Mesenchymal stem cell (in vitro differentiated cells and primary cell): ENCODE data around the gene MET.
A peak's percentile ranks its signal among the peaks of the same experiment; 100 is the strongest.

Experiments used
- DNase-seq: peaks from one replicate; pipeline ENCODE4 v3.0.0-alpha.2; 2013
- H2AFZ ChIP-seq: one replicate; pipeline ENCODE4 v1.6.1; 2013; ENCODE audit warnings: low read depth, mild to moderate bottlenecking, control low read depth, inconsistent platforms, low read length, moderate library complexity
- H2AK5ac ChIP-seq: 2 replicates; pipeline ENCODE4 v1.6.1; 2013; ENCODE audit warnings: low read length, moderate library complexity, mild to moderate bottlenecking, inconsistent platforms; ENCODE audit not compliant: severe bottlenecking
- H2BK120ac ChIP-seq: one replicate; pipeline ENCODE4 v1.6.1; 2013; ENCODE audit warnings: low read depth, mild to moderate bottlenecking, inconsistent platforms, low read length, moderate library complexity
- H2BK12ac ChIP-seq, 2 experiments: one replicate each; pipeline ENCODE4 v1.6.1; 2013; ENCODE audit warnings: inconsistent platforms in 2 of 2, low read length in 2 of 2, mild to moderate bottlenecking in 2 of 2, moderate library complexity in 2 of 2, control low read depth in 1 of 2
- H2BK15ac ChIP-seq: one replicate; pipeline ENCODE4 v1.6.1; 2013; ENCODE audit warnings: mild to moderate bottlenecking, low read depth, inconsistent platforms; ENCODE audit not compliant: poor library complexity, severe bottlenecking
- H2BK5ac ChIP-seq: 2 replicates; pipeline ENCODE4 v1.6.1; 2013; ENCODE audit warnings: low read depth, mild to moderate bottlenecking, low read length, control low read depth, inconsistent platforms; ENCODE audit not compliant: poor library complexity, severe bottlenecking
- H3K14ac ChIP-seq, 2 experiments: one replicate each; pipeline ENCODE4 v1.6.1; 2013; ENCODE audit warnings: inconsistent platforms in 2 of 2, low read length in 2 of 2, control low read depth in 1 of 2, mild to moderate bottlenecking in 1 of 2, moderate library complexity in 1 of 2
- H3K18ac ChIP-seq, 2 experiments: one replicate each; pipeline ENCODE4 v1.6.1; 2013; ENCODE audit warnings: inconsistent platforms in 2 of 2, low read length in 2 of 2, control low read depth in 1 of 2, low read depth in 1 of 2, mild to moderate bottlenecking in 1 of 2
- H3K23ac ChIP-seq, 2 experiments: one replicate each; pipeline ENCODE4 v1.6.1; 2013; ENCODE audit warnings: inconsistent platforms in 2 of 2, low read length in 2 of 2, mild to moderate bottlenecking in 2 of 2, moderate library complexity in 2 of 2, control low read depth in 1 of 2
- H3K27ac ChIP-seq: 2 replicates; pipeline ENCODE4 v1.5.1; 2013; ENCODE audit warnings: mild to moderate bottlenecking, moderate library complexity, low read length, control low read depth, inconsistent platforms; ENCODE audit not compliant: poor library complexity, severe bottlenecking
- H3K27me3 ChIP-seq, 2 experiments: 2 replicates each; pipeline versions ENCODE4 v1.6.1 to v1.7.0; 2013; ENCODE audit warnings: low read length in 2 of 2, mild to moderate bottlenecking in 2 of 2, moderate library complexity in 2 of 2, control low read depth in 1 of 2, inconsistent platforms in 1 of 2; ENCODE audit not compliant: control insufficient read depth in 1 of 2, insufficient read depth in 1 of 2
- H3K36me3 ChIP-seq, 2 experiments: 2 replicates each; pipeline versions ENCODE4 v1.6.1 to v1.7.0; 2013; ENCODE audit warnings: low read length in 2 of 2, control low read depth in 1 of 2, inconsistent platforms in 1 of 2, low read depth in 1 of 2, mild to moderate bottlenecking in 1 of 2; ENCODE audit not compliant: insufficient read depth in 2 of 2, control insufficient read depth in 1 of 2
- H3K4ac ChIP-seq, 2 experiments: one replicate each; pipeline ENCODE4 v1.6.1; 2013; ENCODE audit warnings: inconsistent platforms in 2 of 2, low read length in 2 of 2, mild to moderate bottlenecking in 2 of 2, moderate library complexity in 2 of 2, control low read depth in 1 of 2, low read depth in 1 of 2
- H3K4me1 ChIP-seq: 2 replicates; pipeline ENCODE4 v1.6.1; 2013; ENCODE audit warnings: low read depth, low read length, control low read depth; ENCODE audit not compliant: control insufficient read depth, insufficient read depth
- H3K4me2 ChIP-seq: 2 replicates; pipeline ENCODE4 v1.6.1; 2013; ENCODE audit warnings: low read length, mild to moderate bottlenecking, inconsistent platforms; ENCODE audit not compliant: poor library complexity, severe bottlenecking
- H3K4me3 ChIP-seq, 2 experiments: 2 replicates each; pipeline versions ENCODE4 v1.5.1 to v1.7.0; 2013; ENCODE audit warnings: low read length in 2 of 2, mild to moderate bottlenecking in 2 of 2, control low read depth in 1 of 2, low read depth in 1 of 2; ENCODE audit not compliant: insufficient read depth in 1 of 2
- H3K79me1 ChIP-seq: replicated peaks from 2 replicates; pipeline ENCODE4 v1.6.1; 2013; ENCODE audit warnings: mild to moderate bottlenecking, control low read depth, low read length, inconsistent platforms; ENCODE audit not compliant: poor library complexity, severe bottlenecking
- H3K9ac ChIP-seq: 2 replicates; pipeline ENCODE4 v1.7.0; 2013; ENCODE audit warnings: mild to moderate bottlenecking, low read length, moderate library complexity
- H3K9me3 ChIP-seq: 2 replicates; pipeline ENCODE4 v1.7.0; 2013; ENCODE audit warnings: mild to moderate bottlenecking, low read length; ENCODE audit not compliant: control insufficient read depth
- H4K8ac ChIP-seq: one replicate; pipeline ENCODE4 v1.6.1; 2013; ENCODE audit warnings: inconsistent platforms, mild to moderate bottlenecking, low read length, moderate library complexity
- H4K91ac ChIP-seq: one replicate; pipeline ENCODE4 v1.6.1; 2013; ENCODE audit warnings: mild to moderate bottlenecking, low read length, inconsistent platforms
- WGBS: methylation state at CpG from one replicate; pipeline ENCODE4 v1.1.7; 2013; ENCODE audit warnings: mixed read lengths; 5-methylcytosine and 5-hydroxymethylcytosine counted together

Gene MET

GRCh38 chr7:116728413-116728812 lies 56.4 kb downstream of the MET start:
- Histone ChIP-seq H3K36me3 (peaks cover 6 to 8% of the 10 kb centered on the region in 2 experiments), H3K9me3 (no peaks in the 10 kb centered on the region), H3K4me1 (peaks cover 12% of the 10 kb centered on the region), H2AK5ac (no peak overlapping the region), H3K27me3 (no peaks in the 10 kb centered on the region), H4K91ac (no peak overlapping the region), H3K23ac (no peak overlapping the region), H2BK120ac (no peak overlapping the region), H2BK5ac (peak overlapping the region; percentile 69), H3K27ac (no peak overlapping the region), H3K14ac (no peak overlapping the region), H3K4ac (no peak overlapping the region), H3K79me1 (peaks cover 15% of the 10 kb centered on the region), H4K8ac (no peak overlapping the region), H3K4me2 (no peak overlapping the region), H2BK15ac (no peak overlapping the region), H3K9ac (no peak overlapping the region), H3K18ac (no peak overlapping the region), H2AFZ (no peak overlapping the region), H2BK12ac (no peak overlapping the region), H3K4me3 (no peak overlapping the region)
- DNase-seq: no peak
- 93% methylated on average over 1 of the region's 1 CpG for WGBS

DNA sequence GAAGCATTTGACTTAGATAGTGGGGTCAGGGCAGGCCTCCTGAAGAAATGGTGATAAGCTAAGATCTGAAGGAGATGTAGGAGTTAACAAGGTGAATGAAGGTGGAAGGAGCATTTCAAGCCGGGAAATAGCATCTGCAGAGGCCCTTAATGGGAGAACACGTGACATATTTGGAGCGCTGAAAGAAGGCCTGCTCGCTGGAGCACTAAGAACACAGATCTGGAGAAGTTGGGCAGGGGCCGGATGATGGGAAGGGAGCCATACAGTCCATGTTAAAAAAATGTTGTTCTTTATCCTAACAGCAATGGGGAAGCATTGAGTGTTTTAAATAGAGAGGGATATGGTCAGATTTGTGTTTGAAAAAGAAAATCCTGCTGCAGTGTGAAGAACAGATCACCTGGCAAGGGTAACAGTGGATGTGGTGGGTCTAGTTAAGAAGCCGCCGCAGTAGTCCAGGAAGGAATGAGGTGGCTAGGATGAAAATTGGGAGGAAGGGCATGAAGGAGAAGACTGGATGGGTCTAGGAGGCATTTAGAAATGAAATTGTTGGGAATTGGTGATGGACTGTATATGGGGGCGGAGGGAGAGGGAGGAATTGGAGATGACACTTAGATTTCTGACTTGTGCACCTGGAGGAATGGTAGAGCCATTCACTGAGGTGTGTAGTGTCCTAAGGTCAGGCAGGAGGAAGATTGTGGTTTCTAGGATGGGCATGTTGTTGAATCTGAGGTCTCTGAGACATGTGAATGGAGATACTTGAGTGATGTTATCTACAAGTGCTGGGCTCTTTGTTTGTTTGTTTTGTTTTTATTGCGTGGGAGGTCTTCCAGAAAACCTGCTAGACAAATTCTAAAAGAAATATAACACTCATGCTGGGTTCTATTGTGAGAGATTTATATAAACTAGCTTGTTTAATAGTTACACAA lies 58.4 kb downstream of the MET start:
- H3K79me1 ChIP-seq: peaks cover 13% of the 10 kb centered on the region
- H2AFZ ChIP-seq: no peak overlapping the region
- H2BK5ac ChIP-seq: peak overlapping the region; percentile 88
- 95% methylated on average over 8 of the region's 9 CpGs for WGBS
- peak overlapping the region; percentile 57 for H2AK5ac ChIP-seq
- no peaks in the 10 kb centered on the region for H3K27me3 ChIP-seq
- H3K27ac ChIP-seq: peak overlapping the region; percentile 73
- no peak overlapping the region for H2BK15ac ChIP-seq
- H3K18ac ChIP-seq: no peak overlapping the region
- H3K9me3 ChIP-seq: no peaks in the 10 kb centered on the region
- H3K36me3 ChIP-seq: peaks cover 4 to 15% of the 10 kb centered on the region in 2 experiments
- peaks cover 17% of the 10 kb centered on the region for H3K4me1 ChIP-seq
- H3K9ac ChIP-seq: no peak overlapping the region
- no peak overlapping the region for H2BK120ac ChIP-seq
- H3K4me3 ChIP-seq: no peak overlapping the region
- no peak for DNase-seq
- no peak overlapping the region for H3K23ac ChIP-seq
- no peak overlapping the region for H2BK12ac ChIP-seq
- H3K4me2 ChIP-seq: no peak overlapping the region
- no peak overlapping the region for H4K91ac ChIP-seq
- H3K14ac ChIP-seq: no peak overlapping the region
- no peak overlapping the region for H3K4ac ChIP-seq
- H4K8ac ChIP-seq: no peak overlapping the region

DNA sequence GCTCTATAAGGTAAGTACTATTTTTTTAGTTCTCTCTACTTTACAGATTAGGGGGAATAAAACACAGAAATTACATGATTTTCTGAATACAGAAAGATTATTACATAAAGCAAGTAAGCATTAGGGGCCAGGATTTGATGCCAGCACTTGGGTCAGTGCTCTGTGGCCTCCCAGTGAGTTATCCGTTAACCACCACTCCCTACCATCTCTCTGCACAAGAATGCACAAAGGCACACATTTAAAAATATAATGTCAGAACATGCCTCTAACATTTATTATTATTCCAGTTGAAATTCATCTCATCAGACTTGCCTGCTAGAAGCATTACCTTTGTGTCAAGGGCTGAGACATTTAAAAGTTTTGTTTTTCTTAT lies 59.0 kb downstream of the MET start:
- H3K4me3 ChIP-seq: no peak overlapping the region
- peak overlapping the region; percentile 71 for H3K27ac ChIP-seq

DNA sequence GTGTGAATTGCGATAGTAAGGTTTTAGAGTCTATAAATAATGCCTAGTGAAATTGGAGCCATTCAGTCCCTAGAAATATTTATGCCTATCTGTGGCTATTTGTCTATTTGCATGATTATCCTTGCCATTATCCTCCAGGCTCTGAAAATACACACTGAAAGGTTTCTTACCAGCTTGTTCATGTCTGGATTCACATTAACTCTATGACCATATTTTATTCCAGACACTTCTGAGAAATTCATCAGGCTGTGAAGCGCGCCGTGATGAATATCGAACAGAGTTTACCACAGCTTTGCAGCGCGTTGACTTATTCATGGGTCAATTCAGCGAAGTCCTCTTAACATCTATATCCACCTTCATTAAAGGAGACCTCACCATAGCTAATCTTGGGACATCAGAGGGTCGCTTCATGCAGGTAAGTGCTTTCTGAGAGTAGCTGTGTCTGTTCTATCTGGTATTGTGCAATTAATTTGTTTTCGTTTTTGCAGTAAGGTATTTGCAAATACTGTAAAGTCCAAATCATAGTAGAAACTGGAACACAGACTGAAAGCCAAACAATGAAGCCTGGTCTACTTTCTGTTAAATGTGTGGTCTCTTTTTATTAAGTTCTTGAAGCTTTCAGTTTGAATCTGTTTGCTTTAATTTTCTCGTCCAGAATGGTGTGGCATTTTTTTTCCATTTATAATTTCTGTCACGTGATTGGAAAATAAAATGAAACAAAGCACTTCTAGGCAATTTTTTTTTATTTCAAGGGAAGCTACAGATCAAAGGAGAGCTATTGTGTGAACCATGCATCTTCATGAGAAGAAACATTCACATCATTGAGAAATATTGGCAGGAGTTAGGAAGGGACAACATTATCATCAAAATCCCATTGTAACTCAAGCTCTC lies 59.7 kb downstream of the MET start:
- H3K79me1 ChIP-seq: peaks cover 13% of the 10 kb centered on the region
- no peak overlapping the region for H2BK5ac ChIP-seq
- H3K4me3 ChIP-seq: no peak overlapping the region
- H3K9ac ChIP-seq: no peak overlapping the region
- H2AFZ ChIP-seq: no peak overlapping the region
- no peak overlapping the region for H3K23ac ChIP-seq
- no peaks in the 10 kb centered on the region for H3K9me3 ChIP-seq
- no peak overlapping the region for H4K8ac ChIP-seq
- H2BK12ac ChIP-seq: no peak overlapping the region
- no peak overlapping the region for H2BK120ac ChIP-seq
- H3K14ac ChIP-seq: no peak overlapping the region
- no peak overlapping the region for H2BK15ac ChIP-seq
- DNase-seq: no peak
- H2AK5ac ChIP-seq: peak overlapping the region; percentile 17
- H3K4me1 ChIP-seq: peaks cover 17% of the 10 kb centered on the region
- 97% methylated on average over 11 of the region's 12 CpGs for WGBS
- H3K4me2 ChIP-seq: no peak overlapping the region
- peaks cover 4 to 15% of the 10 kb centered on the region in 2 experiments for H3K36me3 ChIP-seq
- no peak overlapping the region for H4K91ac ChIP-seq
- H3K4ac ChIP-seq: no peak overlapping the region
- no peak overlapping the region for H3K18ac ChIP-seq
- peak overlapping the region; percentile 71 for H3K27ac ChIP-seq
- no peaks in the 10 kb centered on the region for H3K27me3 ChIP-seq

More for the DNA sequence above, 59.0 kb downstream of the MET start:
- no peak overlapping the region for H3K14ac ChIP-seq
- peaks cover 18% of the 10 kb centered on the region for H3K4me1 ChIP-seq
- no peak overlapping the region for H2BK5ac ChIP-seq
- no peak overlapping the region for H4K91ac ChIP-seq
- H3K23ac ChIP-seq: no peak overlapping the region
- no peak overlapping the region for H4K8ac ChIP-seq
- no peak overlapping the region for H3K9ac ChIP-seq
- H3K4me2 ChIP-seq: no peak overlapping the region
- H2BK15ac ChIP-seq: no peak overlapping the region
- H2AK5ac ChIP-seq: no peak overlapping the region
- H3K4ac ChIP-seq: no peak overlapping the region
- H3K18ac ChIP-seq: no peak overlapping the region
- DNase-seq: no peak
- 100% methylated on average over 1 of the region's 1 CpG for WGBS
- no peak overlapping the region for H2AFZ ChIP-seq
- H3K27me3 ChIP-seq: no peaks in the 10 kb centered on the region
- H2BK12ac ChIP-seq: no peak overlapping the region
- no peaks in the 10 kb centered on the region for H3K9me3 ChIP-seq
- H2BK120ac ChIP-seq: no peak overlapping the region
- peaks cover 13% of the 10 kb centered on the region for H3K79me1 ChIP-seq
- peaks cover 4 to 15% of the 10 kb centered on the region in 2 experiments for H3K36me3 ChIP-seq
